ENCODE results near the gene ASXL3.

DNA sequence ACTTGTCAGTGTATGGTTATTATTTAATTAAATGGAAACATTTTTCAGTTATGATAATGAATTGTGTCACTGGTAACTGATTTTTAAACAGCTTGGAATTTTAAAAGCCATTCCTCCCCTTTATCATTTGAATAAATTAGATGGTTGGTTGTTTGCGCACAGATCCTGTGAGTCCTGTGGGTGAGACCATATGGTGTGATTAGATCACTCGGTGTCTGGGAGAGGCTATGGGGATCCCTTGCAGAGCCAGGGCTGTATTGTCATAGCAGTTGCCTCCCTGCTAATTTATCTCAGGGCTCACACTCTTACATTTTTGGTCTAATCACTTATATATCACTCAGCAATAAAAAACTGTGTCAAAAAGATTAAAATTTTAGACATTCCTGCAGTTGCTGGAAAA, 133.5 kb downstream of the ASXL3 start:
- TF ChIP-seq, protein P1, sequence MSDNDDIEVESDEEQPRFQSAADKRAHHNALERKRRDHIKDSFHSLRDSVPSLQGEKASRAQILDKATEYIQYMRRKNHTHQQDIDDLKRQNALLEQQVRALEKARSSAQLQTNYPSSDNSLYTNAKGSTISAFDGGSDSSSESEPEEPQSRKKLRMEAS (IDR thresholded peaks at IDR 0.05) = no peak
- TF ChIP-seq, protein P2, sequence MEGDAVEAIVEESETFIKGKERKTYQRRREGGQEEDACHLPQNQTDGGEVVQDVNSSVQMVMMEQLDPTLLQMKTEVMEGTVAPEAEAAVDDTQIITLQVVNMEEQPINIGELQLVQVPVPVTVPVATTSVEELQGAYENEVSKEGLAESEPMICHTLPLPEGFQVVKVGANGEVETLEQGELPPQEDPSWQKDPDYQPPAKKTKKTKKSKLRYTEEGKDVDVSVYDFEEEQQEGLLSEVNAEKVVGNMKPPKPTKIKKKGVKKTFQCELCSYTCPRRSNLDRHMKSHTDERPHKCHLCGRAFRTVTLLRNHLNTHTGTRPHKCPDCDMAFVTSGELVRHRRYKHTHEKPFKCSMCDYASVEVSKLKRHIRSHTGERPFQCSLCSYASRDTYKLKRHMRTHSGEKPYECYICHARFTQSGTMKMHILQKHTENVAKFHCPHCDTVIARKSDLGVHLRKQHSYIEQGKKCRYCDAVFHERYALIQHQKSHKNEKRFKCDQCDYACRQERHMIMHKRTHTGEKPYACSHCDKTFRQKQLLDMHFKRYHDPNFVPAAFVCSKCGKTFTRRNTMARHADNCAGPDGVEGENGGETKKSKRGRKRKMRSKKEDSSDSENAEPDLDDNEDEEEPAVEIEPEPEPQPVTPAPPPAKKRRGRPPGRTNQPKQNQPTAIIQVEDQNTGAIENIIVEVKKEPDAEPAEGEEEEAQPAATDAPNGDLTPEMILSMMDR (IDR thresholded peaks at IDR 0.05; ENCODE audit: low read depth, low read length, missing input control) = no peak
- TF ChIP-seq GABPA (IDR thresholded peaks at IDR 0.05 in 1 of 2, conservative IDR thresholded peaks at IDR 0.05 in 1 of 2) (no peak), YY1 (IDR thresholded peaks at IDR 0.05) (no peak), TAF1 (conservative IDR thresholded peaks at IDR 0.05) (no peak), FOXA1 (IDR thresholded peaks at IDR 0.05) (no peak)
- TF ChIP-seq, protein P3, sequence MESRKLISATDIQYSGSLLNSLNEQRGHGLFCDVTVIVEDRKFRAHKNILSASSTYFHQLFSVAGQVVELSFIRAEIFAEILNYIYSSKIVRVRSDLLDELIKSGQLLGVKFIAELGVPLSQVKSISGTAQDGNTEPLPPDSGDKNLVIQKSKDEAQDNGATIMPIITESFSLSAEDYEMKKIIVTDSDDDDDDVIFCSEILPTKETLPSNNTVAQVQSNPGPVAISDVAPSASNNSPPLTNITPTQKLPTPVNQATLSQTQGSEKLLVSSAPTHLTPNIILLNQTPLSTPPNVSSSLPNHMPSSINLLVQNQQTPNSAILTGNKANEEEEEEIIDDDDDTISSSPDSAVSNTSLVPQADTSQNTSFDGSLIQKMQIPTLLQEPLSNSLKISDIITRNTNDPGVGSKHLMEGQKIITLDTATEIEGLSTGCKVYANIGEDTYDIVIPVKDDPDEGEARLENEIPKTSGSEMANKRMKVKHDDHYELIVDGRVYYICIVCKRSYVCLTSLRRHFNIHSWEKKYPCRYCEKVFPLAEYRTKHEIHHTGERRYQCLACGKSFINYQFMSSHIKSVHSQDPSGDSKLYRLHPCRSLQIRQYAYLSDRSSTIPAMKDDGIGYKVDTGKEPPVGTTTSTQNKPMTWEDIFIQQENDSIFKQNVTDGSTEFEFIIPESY (IDR thresholded peaks at IDR 0.05) = no peak

All from liver (tissue), 3 donors.